T-helper 2 cell (primary cell): ENCODE results near the gene ASB4.

Experiments used
- DNase-seq, 5 experiments: peaks; one replicate each; pipeline versions ENCODE4 v3.0.0 to v3.0.0-alpha.2; 2012 to 2022

ASB4 gene

DNA sequence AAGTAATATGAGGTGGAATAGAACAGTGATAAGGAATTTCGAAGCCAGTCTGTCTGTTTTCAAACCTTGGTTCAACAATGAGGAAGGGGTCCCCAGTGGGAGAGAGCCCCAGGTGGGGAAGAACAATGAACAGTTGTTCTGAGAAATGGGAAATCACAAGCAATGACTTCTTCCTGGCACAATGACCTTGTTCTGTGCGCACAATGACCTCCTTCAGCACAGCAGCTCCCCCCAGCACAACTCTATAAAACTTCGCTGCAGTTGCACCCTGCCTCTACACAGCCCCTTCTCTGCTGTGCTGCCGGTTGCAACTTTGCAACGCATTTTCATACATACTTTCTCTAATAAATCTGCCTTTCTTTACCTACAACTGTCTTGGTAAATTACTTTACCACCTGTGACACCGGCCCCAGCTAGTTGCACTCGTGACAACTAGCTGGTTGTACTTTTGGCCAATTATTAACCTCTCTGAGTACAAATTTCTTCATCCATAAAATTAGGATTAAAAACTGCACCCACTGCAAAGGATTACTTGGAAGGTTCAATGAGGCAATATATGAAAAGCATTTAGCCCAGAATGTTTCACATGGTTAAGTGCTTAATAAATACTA is 40.5 kb downstream of the ASB4 start:
- DNase-seq: no peak

DNA sequence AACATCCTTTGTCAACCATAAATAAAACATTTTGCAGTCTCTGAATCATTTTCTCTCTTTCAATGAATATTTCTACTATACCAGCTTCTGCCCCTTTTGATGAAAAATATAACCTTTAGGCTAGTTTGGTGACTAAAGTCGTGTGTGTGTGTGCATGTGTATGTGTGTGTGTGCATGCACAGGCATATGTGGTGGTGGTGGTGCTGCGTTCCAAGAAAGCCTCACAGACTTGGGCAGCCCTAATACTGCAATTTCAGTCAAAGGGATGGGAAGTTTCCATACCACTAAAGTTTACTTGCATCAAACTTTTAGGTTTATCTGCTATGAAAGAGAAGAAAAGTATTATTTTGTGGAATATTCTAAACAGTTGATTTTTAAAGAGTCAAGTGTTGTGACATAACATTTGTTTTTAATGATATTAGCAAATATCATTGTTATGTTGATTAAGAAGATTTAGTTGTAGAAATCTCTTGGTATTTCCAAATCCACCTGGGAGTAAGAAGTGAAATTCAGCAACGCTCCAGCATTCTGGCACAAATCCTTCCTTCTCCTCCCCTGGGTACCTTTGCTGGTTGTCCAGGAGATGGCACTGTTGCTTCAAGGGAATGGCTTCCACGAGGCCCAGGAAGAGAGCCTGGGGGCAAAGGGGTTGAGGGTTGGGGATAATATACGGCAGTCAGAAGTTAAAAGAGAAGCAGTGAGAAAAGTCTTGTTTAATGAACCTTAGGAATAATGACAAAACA is 41.5 kb downstream of the ASB4 start:
- DNase-seq: peak in 1 of 5 experiments; percentile 19

DNA sequence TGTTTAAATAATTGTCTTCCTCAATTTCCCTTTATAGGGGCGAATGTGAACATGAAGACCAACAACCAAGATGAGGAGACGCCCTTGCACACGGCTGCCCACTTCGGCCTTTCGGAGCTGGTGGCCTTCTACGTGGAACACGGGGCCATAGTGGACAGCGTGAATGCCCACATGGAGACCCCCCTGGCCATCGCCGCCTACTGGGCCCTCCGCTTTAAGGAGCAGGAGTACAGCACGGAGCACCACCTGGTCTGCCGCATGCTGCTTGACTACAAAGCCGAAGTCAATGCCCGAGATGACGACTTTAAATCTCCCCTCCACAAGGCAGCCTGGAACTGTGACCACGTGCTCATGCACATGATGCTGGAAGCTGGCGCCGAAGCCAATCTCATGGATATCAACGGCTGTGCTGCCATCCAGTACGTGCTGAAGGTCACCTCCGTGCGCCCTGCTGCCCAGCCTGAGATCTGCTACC is 42.1 kb downstream of the ASB4 start:
- no peak for DNase-seq

DNA sequence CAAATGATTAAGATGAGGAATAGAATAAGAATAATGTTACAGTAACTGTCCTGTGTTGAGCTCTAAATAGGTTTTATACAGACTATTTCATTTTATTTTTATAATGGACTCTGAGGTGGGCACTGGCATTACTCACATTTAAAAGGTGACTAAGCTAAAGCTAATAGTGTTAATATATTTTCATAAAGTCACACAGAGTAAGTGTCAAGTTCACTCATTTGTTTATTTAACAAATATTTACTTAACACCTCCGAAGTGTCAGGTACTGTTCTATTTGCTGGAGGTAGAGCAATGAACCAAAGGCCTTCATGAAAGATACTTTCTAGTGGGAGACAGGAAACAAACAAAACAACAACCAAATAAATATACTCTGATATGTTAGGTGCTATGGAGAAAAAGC is 44.0 kb downstream of the ASB4 start:
- DNase-seq: no peak

DNA sequence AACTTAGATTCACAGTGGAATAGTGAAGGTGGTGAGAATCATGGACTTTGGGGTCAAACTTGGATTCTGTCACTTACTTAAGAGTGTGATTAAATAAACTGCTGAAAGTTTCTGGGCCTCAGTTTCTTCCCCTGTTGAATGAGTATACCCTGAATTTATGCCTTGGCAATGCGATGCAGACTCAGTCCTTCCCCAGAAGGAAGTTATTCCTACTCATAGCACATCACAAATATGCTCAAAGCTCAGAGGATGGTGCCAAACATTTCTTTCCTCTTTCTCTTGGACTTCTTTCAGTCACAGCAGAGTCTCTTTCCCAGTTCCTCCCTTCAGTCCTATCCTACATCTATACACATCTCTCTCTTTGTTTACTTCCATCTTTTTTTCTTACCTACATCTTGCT is 45.1 kb downstream of the ASB4 start:
- no peak for DNase-seq

DNA sequence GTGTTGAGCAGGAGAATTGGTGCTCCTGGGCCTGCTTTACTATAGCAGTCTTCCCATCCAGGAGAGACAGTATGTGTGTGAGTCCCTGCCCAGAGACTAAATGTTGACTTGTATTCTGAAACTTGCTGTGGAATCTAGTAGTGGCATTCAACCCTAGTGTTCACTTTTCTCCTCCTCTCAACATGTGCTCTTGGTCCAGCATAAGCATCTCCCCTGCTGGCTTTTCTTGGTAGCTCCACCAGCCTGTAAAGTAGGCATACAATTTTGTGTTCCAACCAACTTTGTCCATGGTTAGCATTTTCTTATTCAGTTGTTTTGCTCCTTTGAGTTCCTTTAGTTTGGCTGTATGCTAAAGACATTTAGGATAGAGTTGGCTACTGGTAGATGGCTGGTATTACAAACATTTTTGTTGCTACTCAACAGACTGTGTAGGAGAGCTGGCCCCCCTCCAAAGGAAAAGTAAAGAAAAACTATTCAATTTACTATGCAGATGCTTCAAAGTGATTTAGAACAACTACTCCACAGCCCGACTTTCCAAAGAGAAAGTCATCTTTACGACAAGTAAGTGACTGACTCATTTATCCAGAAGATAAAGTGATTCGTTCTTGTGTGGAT is 46.0 kb downstream of the ASB4 start:
- no peak for DNase-seq

DNA sequence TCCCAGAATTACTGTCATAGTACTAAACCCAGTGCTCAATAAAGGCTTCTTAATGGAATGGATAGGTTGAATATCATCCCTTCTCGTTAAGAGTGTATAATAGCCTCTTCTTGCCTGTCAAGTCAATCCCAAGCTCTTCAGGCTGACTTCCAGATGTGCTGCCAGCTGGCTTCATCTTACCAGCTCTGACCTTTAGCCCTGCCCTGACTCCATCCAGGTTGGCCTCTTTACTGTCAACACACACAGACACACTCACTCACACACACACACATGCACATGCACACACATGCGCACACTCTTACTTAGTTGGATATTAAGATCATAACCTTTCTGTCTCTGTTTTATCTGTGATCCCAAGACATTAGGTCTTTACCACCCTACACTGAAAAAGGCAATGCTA is 49.1 kb downstream of the ASB4 start:
- no peak for DNase-seq

DNA sequence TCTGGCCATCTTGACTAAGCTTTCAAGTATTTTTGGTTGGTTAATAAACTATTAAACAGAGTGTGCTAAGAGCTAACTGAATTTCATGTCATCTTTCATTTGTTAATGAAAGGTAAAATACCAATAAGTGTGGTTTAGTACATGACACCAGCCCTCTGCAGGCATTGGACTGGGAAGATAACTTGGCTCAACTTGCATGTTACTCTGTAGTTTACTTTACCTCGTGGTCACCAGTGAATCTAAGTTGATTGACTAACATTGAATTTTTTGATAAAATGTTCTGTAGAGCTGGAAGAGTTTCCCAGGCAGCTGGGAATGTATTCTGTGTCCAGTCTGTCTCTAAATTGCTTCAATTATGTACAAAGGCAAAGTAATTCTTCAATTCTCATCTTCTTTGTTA is 49.9 kb downstream of the ASB4 start:
- no peak for DNase-seq

DNA sequence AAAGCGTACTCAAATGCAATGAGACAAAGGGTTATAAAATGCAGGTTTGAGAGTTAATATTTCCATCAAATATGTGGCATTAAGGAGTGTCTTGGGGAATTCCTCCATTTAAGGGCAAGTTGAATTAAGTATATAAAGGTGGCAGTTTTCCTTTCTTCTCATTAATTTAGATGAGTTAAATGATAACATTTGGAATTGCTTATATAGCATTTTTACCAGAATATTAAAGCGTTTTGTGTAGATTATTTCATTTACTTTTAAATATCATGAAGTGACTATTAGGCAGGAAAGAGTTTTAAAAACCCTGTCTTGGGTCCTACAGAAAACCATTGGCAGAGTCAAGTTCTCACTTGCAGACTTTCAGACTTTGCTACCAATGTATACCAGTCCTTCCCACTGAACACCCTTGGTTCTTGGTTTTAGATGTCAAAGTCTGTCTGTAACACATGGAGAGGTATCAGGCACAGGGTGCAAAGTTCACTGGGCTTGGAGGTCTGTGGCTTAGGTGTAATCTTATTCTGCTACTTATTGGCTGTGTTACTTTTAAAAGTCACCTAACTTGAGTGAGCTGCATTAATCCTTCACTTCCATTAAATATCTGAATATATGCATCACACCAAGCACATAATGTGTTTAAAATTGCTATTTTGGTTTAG is 51.0 kb downstream of the ASB4 start:
- DNase-seq: no peak

DNA sequence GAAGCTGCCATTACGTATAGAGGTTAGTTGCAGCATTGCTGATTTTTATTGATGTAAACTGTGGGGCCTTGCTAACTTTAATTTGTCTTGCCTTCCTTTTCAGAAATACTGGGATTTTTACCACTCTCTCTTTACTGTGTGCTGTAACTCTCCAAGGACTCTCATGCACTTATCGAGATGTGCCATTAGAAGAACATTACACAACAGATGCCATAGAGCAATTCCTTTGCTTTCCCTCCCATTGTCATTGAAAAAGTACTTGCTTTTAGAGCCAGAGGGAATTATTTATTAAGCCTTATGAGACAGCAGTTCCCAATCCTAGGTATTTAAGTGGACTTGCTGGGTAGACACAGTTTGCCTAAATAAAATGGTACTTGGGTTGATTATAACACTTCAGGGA is 51.7 kb downstream of the ASB4 start:
- no peak for DNase-seq

DNA sequence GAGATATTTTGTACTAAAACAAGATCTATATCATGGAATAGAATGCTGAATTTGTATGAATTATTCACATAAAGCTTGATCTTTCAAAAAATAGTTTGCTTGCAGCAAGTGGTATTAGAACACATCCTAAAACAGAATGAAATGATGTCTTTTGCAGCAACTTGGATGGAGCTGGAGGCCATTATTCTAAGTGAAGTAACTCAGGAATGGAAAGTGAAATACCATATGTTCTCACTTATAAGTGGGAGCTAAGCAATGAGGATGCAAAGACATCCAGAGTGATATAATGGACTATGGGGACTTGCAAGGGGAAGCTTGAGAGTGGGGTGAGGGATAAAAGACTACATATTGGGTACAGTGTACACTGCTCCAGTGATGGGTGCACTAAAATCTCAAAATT is 53.7 kb downstream of the ASB4 start:
- DNase-seq: no peak

DNA sequence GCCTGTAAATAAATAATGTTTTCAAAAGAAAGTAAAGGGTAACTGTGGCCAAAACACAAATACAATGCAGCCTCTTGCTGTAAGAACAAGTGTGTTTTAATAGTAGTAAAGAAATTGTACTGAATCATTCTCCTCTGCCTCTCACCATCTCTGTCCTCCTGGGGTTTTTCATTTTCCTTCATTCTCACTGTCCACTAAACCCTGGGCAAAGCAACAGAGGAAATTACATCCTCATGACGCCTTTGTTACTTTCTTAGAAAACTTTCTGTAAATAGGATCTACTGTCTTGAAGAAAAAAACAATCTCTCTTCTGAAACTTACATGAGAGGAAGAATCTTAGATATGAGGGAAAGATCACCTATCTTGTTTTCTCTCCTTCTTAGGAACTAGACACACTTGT is 54.6 kb downstream of the ASB4 start:
- no peak for DNase-seq

DNA sequence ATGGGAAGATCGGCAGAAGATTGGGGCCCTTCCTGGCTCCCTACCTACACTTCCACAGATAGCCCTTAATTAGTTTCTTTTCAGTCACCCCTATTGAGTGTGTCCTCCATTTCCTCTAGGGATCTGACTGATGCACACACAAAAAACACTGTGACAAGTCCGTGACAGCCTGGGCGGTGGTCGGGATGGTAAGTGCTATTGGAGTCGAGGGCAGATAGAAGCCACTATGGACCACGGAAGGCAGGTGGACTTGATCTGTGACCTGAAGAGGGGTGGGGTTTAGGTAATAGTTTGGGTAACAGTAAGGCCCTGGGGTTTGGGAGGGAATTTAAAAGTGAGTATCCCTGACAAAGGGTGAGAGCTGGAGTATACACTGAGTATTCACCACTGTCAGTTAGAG is 57.6 kb downstream of the ASB4 start:
- no peak for DNase-seq

DNA sequence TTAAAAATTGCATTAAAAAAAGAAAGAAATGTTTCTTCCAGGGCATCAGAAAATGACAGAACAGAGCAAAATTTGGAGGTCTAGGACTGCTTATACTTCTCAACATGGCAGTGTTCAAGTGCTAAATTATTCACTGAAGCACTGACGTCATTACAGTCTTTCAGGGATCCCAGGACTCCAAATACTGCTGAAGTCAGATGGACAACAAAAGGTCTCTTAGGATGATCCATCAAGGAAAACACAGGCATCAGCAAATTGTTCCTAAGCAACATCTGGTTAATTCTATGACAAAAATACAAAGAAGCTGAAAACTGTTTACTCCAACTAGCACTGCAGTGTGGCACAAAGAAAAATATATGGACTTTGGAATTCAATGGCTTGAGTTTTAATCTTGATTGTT is 58.4 kb downstream of the ASB4 start:
- no peak for DNase-seq

DNA sequence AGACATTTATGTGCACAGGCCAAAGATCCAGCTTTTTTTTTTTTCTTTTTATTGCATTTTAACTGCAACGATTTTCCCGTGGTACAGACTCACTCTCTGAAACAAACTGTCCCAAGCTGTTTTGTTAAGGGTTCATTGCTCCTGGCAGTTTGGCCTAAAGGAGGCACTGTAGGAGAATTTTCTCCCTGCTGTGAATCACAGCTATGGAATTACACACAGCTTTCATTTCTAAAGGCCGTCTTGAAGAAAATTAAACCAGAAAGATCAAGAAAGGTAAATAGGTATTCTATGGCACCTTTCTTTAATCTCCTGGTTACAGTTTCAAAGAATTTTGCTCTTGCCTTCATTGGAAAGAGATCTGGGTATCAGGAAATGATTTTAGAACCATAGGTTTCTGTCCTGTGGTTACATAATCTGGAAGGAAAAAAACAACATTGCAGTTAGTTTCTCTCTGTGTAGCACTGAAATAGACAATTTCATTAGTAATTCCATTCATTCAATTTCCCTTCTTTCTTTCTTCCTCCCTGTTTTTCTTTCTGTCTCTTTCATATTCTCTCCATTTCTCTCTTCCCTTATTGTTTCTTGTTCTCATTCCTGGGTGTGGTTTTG is 59.4 kb downstream of the ASB4 start:
- no peak for DNase-seq

DNA sequence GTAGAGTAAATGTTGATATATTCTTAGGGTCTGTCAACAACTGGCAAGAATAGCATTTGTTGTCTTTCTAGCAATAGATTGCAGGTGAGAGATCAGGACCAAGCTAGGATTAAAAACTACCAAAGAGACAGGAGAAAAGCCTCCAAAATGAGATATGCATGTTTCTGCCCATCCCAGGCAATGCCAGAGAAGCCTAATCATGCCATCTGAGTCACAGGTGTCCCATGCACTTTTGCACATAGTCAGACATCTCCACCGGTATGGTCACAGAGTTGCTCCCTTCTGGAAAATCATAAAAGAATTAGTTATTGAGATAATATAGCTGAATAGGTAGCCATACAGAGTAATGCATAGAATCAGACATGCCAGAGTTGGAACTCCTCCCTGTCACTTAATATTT is 59.9 kb downstream of the ASB4 start:
- no peak for DNase-seq

DNA sequence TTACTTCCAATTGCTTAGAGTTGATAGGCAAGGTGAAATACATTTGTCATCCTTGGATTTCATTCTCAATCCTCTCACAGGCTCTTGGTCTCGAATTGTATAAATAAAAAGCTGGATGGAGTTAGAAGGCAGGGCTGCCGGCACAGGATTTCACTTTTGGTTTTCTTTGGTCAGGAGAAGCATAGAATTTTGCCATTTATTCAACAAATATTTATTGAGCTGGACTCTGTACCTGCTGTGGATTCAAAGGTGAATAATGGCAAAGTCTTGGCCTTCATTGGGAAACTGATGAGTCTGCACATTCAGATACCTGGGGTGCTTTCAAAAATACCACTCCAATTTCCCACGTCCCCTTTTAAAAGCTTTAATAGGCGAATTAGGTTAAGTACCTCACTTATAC is 60.9 kb downstream of the ASB4 start:
- no peak for DNase-seq

DNA sequence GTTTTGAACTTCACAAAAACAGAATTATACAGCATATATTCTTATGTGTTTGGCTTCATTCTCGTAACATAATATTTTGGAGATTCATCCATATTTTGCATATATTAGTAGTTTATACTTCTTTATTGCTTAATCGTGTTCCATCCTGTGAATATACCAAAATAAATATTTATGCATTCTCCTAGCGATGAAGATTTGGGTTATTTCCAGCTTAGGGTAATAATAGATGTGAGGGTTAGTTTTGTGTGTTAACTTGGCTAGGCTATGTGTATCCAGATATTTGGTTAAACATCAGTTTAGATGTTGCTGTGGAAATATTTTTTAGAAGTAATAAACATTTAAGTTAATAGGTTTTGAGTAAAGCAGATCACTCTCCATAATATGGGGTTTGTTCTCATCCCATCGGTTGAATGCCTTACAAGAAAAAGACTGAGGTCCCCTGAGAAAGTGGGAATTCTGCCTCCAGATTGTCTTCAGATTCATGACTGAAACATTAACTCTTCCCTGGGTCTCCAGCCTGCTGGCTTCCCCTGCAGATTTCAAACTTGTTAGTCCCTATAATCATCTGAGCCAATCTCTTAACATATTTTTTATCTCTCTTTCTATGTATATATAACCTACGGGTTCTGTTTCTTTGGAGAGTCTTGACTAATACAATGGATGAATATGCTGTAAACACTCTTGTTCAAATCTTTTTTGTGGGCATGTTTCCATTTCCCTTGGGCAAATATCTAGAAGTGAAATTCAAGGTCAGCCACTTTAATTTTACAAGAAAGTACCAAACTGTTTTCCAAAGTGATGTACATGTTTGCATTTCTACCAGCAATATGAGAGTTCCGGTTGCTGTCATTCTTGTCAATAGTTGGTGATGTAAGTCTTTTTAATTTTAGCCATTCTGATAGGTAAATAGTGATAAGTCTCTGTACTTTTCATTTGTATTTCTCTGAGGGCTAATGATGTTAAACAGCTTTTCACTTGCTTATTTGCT is 61.9 kb downstream of the ASB4 start:
- DNase-seq: no peak

DNA sequence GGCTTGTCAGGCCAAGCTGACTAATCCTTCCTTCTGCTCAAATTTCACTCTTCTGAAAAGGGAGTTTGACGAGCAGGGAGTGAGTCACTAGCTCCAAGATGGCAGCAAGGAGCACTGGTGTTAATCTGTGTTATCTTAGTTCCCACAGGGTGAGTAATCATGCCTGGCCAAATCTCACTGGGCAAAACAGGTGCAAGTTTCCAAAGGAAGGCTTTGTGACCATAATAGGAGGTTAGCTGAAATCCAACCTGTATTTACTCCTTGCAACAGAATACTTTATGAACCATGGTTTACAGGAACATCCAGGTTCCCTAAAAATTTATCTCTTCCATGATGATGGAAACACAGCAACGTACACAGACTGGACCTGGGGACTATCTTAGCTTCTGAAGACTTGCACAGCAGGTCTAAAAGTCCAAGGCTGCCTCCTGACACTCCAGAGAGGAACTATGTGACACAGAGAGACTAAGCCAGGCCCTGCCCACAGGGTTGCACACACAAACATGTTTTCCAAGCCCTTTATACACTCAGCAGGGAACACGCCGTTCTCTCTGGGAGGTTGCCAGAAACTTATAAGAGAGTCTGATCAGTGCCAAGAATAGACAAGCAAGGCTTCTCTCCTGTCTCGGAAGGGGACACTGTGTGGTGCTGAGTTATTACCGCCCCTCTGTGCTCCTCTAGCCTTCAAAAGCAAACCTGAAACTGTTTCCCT is 64.2 kb downstream of the ASB4 start:
- DNase-seq: no peak

DNA sequence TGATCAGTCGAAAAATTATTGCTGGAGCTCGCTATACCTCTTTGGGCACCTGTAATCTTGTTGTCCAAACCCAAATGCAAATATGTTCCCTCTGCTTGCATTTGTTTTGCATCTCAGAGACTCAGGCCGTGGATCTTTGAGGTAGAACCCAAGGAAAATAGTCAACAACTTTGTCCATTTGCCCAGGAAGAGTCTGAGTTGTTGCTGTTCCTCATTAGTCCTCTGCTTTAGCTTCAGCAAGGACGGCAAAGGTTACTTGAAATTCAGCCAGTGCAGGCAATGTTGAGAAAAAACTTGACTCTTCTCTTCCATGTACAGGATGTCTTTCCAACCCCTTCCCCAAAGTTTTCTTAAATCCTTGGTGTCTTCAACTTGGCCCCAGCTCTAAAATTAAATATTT is 64.8 kb downstream of the ASB4 start:
- no peak for DNase-seq
